ENCODE measurements around the gene GPR156.

The GPR156 gene

DNA sequence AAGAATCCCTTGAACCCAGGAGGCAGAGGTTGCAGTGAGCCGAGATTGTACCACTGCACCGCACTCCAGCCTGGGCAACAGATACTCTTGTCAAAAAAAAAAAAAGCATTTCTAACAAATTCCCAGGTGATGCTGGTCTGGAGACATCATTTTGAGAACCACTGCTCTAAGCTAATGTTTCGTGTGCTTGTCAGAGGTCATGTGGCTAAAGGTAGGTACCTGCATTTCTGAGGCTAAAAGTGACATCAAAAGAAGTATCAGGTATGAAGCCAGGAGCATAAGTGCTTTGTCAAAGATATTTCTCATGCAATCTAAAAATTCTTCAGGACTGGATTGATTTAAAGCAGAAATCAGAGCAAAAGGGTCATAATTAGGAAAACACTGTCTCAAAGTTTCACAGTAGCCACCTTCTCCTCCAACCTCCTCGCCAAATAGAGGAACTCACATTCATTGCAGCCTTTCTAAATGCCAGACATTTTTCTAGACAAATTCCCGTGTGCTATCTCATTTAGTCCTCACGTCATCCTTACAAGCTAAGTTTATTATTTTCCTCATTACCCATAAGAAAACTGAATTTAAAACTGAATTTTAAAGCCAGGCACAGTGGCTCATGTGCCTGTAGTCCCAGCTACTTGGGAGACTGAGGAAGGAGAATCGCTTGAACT is 165.0 kb downstream of the GPR156 start:
- H3K4me3 ChIP-seq (ENCODE audit: low read length): no peak overlapping the region
- no peaks in the 10 kb centered on the region for H3K27me3 ChIP-seq (ENCODE audit: control insufficient read depth, insufficient read depth, low read length)
- no peaks in the 10 kb centered on the region for H3K36me3 ChIP-seq (ENCODE audit: control insufficient read depth, insufficient read depth, low read length)
- no peak overlapping the region for H3K9ac ChIP-seq (ENCODE audit: low read length)
- H3K27ac ChIP-seq (ENCODE audit: low read depth, low read length): no peak overlapping the region
- H3K4me1 ChIP-seq (ENCODE audit: control insufficient read depth, insufficient read depth, low read length): no peaks in the 10 kb centered on the region
